ENCODE measurements around the gene SDC3.

Gene SDC3

GRCh38 chr1:30878016-30878415 lies 30.5 kb downstream of the SDC3 start:
- no peak for TF ChIP-seq CTCF (conservative IDR thresholded peaks at IDR 0.05; ENCODE audit: low read depth, low read length)
- no peak overlapping the region for H3K4me3 ChIP-seq (ENCODE audit: low read depth, low read length)
- no peak for DNase-seq (ENCODE audit: low read depth)

GRCh38 chr1:30877205-30877912 lies 31.2 kb downstream of the SDC3 start:
- DNase-seq (ENCODE audit: low read depth): peak; percentile 82
- TF ChIP-seq CTCF (conservative IDR thresholded peaks at IDR 0.05; ENCODE audit: low read depth, low read length): no peak
- H3K4me3 ChIP-seq (ENCODE audit: low read depth, low read length): no peak overlapping the region

DNA sequence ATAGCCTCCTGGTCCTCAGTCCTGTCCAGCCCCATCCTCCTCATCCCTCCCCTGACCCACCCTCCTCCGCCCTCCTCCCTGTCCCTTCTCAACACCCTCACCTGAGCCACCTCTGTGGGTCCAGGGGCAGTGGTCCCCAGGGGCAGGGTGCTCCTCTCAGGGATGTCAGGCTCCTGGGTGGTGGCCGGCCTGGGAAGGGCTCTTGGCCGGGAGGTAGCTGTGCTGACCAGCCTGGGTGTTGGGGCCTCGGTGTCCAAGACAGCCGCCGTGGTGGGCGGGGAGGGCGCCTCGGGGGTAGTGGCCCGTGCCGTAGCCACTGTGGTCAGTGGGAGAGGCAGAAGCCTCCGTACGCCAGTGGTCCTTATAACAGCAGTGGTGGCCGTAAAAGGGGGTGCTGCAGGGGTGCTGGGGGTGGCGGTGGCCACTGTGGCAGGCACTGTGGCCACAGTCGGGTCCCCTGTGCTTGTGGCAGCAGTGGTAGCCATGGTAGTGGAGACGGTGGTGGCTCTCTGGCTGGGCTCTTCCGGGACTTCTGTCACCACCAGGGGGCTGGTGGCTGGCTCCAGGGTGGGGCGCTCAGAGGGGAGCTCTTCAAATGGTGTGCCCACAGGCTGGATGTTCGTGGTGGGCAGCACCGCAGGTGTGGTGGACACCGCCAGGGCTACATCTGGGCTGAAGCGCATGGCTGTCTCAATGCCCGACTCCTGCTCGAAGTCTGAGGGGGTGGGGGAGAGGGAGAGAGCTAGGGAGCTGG lies 31.9 kb downstream of the SDC3 start:
- no peak overlapping the region for H3K4me3 ChIP-seq (ENCODE audit: low read depth, low read length)
- TF ChIP-seq CTCF (conservative IDR thresholded peaks at IDR 0.05; ENCODE audit: low read depth, low read length): peak; percentile 7
- DNase-seq (ENCODE audit: low read depth): no peak

GRCh38 chr1:30875916-30876315 lies 32.6 kb downstream of the SDC3 start:
- no peak for TF ChIP-seq CTCF (conservative IDR thresholded peaks at IDR 0.05; ENCODE audit: low read depth, low read length)

DNA sequence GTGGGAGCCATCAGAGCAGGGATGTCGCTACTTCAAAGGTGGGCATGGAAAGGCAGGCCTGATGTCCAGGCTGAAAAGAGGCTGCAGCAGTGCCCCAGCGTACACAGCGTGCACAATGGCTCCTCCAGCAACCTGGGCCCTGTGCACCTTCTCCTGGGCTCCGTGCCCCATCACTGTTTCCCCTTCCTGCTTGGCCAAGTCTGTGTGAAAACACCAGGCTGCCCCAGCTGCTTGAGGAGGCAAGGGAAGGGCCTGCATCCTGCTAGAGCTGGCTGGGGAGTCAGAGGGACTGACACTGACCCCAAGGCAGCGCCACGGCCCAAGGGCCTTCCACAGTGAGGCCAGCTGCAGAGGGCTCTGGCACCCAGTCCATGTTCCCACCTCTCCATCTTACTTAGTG lies 33.4 kb downstream of the SDC3 start:
- TF ChIP-seq CTCF (conservative IDR thresholded peaks at IDR 0.05; ENCODE audit: low read depth, low read length): no peak
- no peak for DNase-seq (ENCODE audit: low read depth)
- H3K4me3 ChIP-seq (ENCODE audit: low read depth, low read length): no peak overlapping the region

More at GRCh38 chr1:30875916-30876315, 32.6 kb downstream of the SDC3 start:
- H3K4me3 ChIP-seq (ENCODE audit: low read depth, low read length): no peak overlapping the region
- no peak for DNase-seq (ENCODE audit: low read depth)

DNA sequence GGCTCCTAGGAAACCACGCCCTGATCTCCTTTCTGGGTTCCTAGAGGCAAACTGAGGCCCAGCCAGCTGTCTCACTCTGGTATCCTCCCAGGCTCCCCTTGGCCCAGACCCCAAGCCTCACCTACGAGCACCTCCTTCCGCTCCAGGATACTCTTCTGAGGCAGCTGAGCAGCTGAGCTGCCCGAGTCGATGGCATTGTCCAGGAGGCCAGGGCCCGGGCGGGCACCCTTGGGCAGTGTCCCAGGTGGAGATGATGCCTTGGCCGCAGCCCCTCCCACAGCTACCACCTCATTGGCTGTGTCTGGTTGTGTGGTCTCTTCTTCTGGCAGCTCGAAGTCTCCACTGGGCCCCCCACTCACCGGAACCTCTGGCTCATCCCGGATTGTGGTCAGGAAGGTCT lies 34.4 kb downstream of the SDC3 start:
- TF ChIP-seq CTCF (conservative IDR thresholded peaks at IDR 0.05; ENCODE audit: low read depth, low read length): no peak
- no peak overlapping the region for H3K4me3 ChIP-seq (ENCODE audit: low read depth, low read length)
- no peak for DNase-seq (ENCODE audit: low read depth)

- peak; percentile 22 for DNase-seq (ENCODE audit: low read depth)
- no peak overlapping the region for H3K4me3 ChIP-seq (ENCODE audit: low read depth, low read length)
- no peak for TF ChIP-seq CTCF (conservative IDR thresholded peaks at IDR 0.05; ENCODE audit: low read depth, low read length)
These were observed 35.7 kb downstream of the SDC3 start for GRCh38 chr1:30872948-30873263.
